Spleen (tissue), 7 donors: ENCODE measurements around the gene IGF1R.

Source experiments
- POLR2A ChIP-seq, 3 donors: fragments of 450-650 bp; IDR thresholded peaks; one replicate each; pipeline ENCODE4 v1.5.1; 2017; ENCODE audit warnings: antibody characterized with exemption in 3 of 3, mild to moderate bottlenecking in 1 of 3
- POLR2AphosphoS5 ChIP-seq, 3 donors: sonication (generic); formaldehyde crosslinking; IDR thresholded peaks; one replicate each; pipeline ENCODE4 v1.5.1; 2017; ENCODE audit warnings: antibody characterized with exemption in 3 of 3
- TF ChIP-seq, protein P1 (sequence below), 11 experiments: fragments of 200-600 bp in 7 of 11; fragments of 450-650 bp in 4 of 11; sonication (generic) in 4 of 11; IDR thresholded peaks in 8 of 11; conservative IDR thresholded peaks in 3 of 11; 1 replicate in 7 of 11; 2 replicates in 4 of 11; pipeline versions ENCODE4 v1.4.0 to v1.8.0; 2016 to 2021; ENCODE audit warnings: antibody characterized with exemption in 11 of 11, inconsistent platforms in 4 of 11, mild to moderate bottlenecking in 1 of 11
- donor health status: DM: no; HTN: no; CAD: no; lungs with moderate emphysema.
- donor health status: DM: no; HTN: no; CAD: no.
- donor health status: DM: no; HTN: no; CAD: no.

- TF ChIP-seq POLR2A (IDR thresholded peaks at IDR 0.05): no peak
- TF ChIP-seq, protein P1, sequence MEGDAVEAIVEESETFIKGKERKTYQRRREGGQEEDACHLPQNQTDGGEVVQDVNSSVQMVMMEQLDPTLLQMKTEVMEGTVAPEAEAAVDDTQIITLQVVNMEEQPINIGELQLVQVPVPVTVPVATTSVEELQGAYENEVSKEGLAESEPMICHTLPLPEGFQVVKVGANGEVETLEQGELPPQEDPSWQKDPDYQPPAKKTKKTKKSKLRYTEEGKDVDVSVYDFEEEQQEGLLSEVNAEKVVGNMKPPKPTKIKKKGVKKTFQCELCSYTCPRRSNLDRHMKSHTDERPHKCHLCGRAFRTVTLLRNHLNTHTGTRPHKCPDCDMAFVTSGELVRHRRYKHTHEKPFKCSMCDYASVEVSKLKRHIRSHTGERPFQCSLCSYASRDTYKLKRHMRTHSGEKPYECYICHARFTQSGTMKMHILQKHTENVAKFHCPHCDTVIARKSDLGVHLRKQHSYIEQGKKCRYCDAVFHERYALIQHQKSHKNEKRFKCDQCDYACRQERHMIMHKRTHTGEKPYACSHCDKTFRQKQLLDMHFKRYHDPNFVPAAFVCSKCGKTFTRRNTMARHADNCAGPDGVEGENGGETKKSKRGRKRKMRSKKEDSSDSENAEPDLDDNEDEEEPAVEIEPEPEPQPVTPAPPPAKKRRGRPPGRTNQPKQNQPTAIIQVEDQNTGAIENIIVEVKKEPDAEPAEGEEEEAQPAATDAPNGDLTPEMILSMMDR (IDR thresholded peaks at IDR 0.05 in 8 of 11, conservative IDR thresholded peaks at IDR 0.05 in 3 of 11): no peak
- no peak for TF ChIP-seq POLR2AphosphoS5 (IDR thresholded peaks at IDR 0.05)
Measured at GRCh38 chr15:98725874-98726273, 77.5 kb downstream of the IGF1R start.
